HG03097 (cell line): Measurements from ENCODE around the gene PPP3CA.
"Not testable (repeated sequence)": the region's sequence is repeated elsewhere in the genome, so short reads cannot be mapped to it uniquely, and the experiment has no call there.

Source experiments
- ATAC-seq: cut with Tn5 transposase; IDR thresholded peaks from one replicate; pipeline ENCODE4 v1.9.1; 2021; ENCODE audit not compliant: unreplicated experiment, low FRiP score

The PPP3CA gene

GRCh38 chr4:101152521-101152920 is 194.8 kb downstream of the PPP3CA start:
- ATAC-seq, result no peak

- ATAC-seq, result no peak
Observed at GRCh38 chr4:101148551-101148950, 198.8 kb downstream of the PPP3CA start.

- ATAC-seq, result no peak
Observed at GRCh38 chr4:101147283-101147682, 200.0 kb downstream of the PPP3CA start.

GRCh38 chr4:101145021-101145420 is 202.3 kb downstream of the PPP3CA start:
- no peak for ATAC-seq

- ATAC-seq, result no peak
Observed at GRCh38 chr4:101142259-101142658, 205.1 kb downstream of the PPP3CA start.

- ATAC-seq, result no peak
Observed at GRCh38 chr4:101141855-101142254, 205.5 kb downstream of the PPP3CA start.

- ATAC-seq, result no peak
Observed at GRCh38 chr4:101141230-101141629, 206.1 kb downstream of the PPP3CA start.

GRCh38 chr4:101140228-101140627 is 207.1 kb downstream of the PPP3CA start:
- ATAC-seq, result no peak

- no peak for ATAC-seq
Observed at GRCh38 chr4:101136373-101137370, 210.7 kb downstream of the PPP3CA start.

- peak; percentile 60 for ATAC-seq
Observed at GRCh38 chr4:101135371-101136010, 211.8 kb downstream of the PPP3CA start.

GRCh38 chr4:101131058-101131457 is 216.3 kb downstream of the PPP3CA start:
- not testable (repeated sequence) for ATAC-seq

- ATAC-seq, result not testable (repeated sequence)
Observed at GRCh38 chr4:101128898-101129297, 218.4 kb downstream of the PPP3CA start.

- ATAC-seq, result no peak
Observed at GRCh38 chr4:101128473-101128872, 218.9 kb downstream of the PPP3CA start.

GRCh38 chr4:101127176-101127790 is 220.0 kb downstream of the PPP3CA start:
- no peak for ATAC-seq

- no peak for ATAC-seq
Observed at GRCh38 chr4:101126059-101126458, 221.3 kb downstream of the PPP3CA start.

- ATAC-seq, result no peak
Observed at GRCh38 chr4:101125045-101125942, 222.0 kb downstream of the PPP3CA start.

- no peak for ATAC-seq
Observed at GRCh38 chr4:101123231-101123630, 224.1 kb downstream of the PPP3CA start.

GRCh38 chr4:101122019-101122418 is 225.3 kb downstream of the PPP3CA start:
- ATAC-seq, result no peak

- no peak for ATAC-seq
Observed at GRCh38 chr4:101119141-101119540, 228.2 kb downstream of the PPP3CA start.

- ATAC-seq, result no peak
Observed at GRCh38 chr4:101118617-101119016, 228.7 kb downstream of the PPP3CA start.
